GM23338 (cell line): Measurements from ENCODE around the gene CADPS2. TPM values are rescaled to one million over a fixed set of nuclear protein-coding genes. Genes with fewer than 3 reads are reported as not detected.

Experiments used
- ATAC-seq: fragments of 200-7000 bp; cut with Tn5 transposase; 3 replicates; pipeline ENCODE4 v1.9.1; 2020
- DNase-seq: peaks from one replicate; pipeline ENCODE4 v3.0.0-alpha.2; 2015; ENCODE audit warnings: low spot score
- H2AFZ ChIP-seq: fragments of 200-600 bp; sonication (generic); 2 replicates; pipeline ENCODE4 v1.8.0; 2016; ENCODE audit warnings: antibody characterized with exemption, mild to moderate bottlenecking, moderate library complexity
- H3F3A ChIP-seq: fragments of 200-600 bp; sonication (generic); replicated peaks from 2 replicates; pipeline ENCODE4 v1.8.0; 2017; ENCODE audit warnings: antibody characterized with exemption, mixed run types, low read depth
- H3K27ac ChIP-seq: fragments of 200-600 bp; sonication (generic); 2 replicates; pipeline ENCODE4 v1.6.1; 2016; ENCODE audit warnings: low read depth
- H3K27me3 ChIP-seq: fragments of 200-600 bp; sonication (generic); 2 replicates; pipeline ENCODE4 v1.8.0; 2016; ENCODE audit warnings: mild to moderate bottlenecking, mixed run types, moderate library complexity; ENCODE audit not compliant: insufficient read depth
- H3K36me3 ChIP-seq: fragments of 200-600 bp; sonication (generic); 2 replicates; pipeline ENCODE4 v1.8.0; 2016; ENCODE audit warnings: mild to moderate bottlenecking; ENCODE audit not compliant: insufficient read depth
- H3K4me1 ChIP-seq: fragments of 200-600 bp; sonication (generic); 2 replicates; pipeline ENCODE4 v1.8.0; 2016; ENCODE audit warnings: mild to moderate bottlenecking, moderate library complexity; ENCODE audit not compliant: insufficient read depth
- H3K4me2 ChIP-seq: fragments of 200-600 bp; sonication (generic); 2 replicates; pipeline ENCODE4 v1.7.1; 2017; ENCODE audit warnings: mixed run types
- H3K4me3 ChIP-seq: fragments of 200-600 bp; sonication (generic); 2 replicates; pipeline ENCODE4 v1.6.1; 2016; ENCODE audit warnings: mixed run types
- H3K79me2 ChIP-seq: fragments of 200-600 bp; sonication (generic); replicated peaks from 2 replicates; pipeline ENCODE4 v1.8.0; 2017; ENCODE audit warnings: mild to moderate bottlenecking; ENCODE audit not compliant: insufficient read depth
- H3K9me2 ChIP-seq: fragments of 200-600 bp; sonication (generic); 2 replicates; pipeline ENCODE4 v1.8.0; 2017; ENCODE audit not compliant: insufficient read depth
- H4K20me1 ChIP-seq: fragments of 200-600 bp; sonication (generic); replicated peaks from 2 replicates; pipeline ENCODE4 v1.8.0; 2017; ENCODE audit warnings: mild to moderate bottlenecking; ENCODE audit not compliant: insufficient read depth
- H3K27ac Mint-ChIP-seq: 2 replicates; pipeline ENCODE4 v1.8.0; 2020; ENCODE audit warnings: inconsistent platforms, mild to moderate bottlenecking, moderate library complexity, mixed read lengths
- H3K27me3 Mint-ChIP-seq: 3 replicates; pipeline ENCODE4 v1.8.0; 2022; ENCODE audit warnings: low read depth, mild to moderate bottlenecking, moderate library complexity, mixed read lengths, inconsistent platforms; ENCODE audit not compliant: insufficient read depth, poor library complexity
- H3K36me3 Mint-ChIP-seq: 3 replicates; pipeline ENCODE4 v1.8.0; 2021; ENCODE audit warnings: low read depth, mild to moderate bottlenecking, inconsistent platforms, moderate library complexity, mixed read lengths
- H3K4me1 Mint-ChIP-seq: 3 replicates; pipeline ENCODE4 v1.8.0; 2020; ENCODE audit warnings: mild to moderate bottlenecking, inconsistent platforms, mixed read lengths
- H3K4me3 Mint-ChIP-seq: 3 replicates; pipeline ENCODE4 v1.8.0; 2021; ENCODE audit warnings: moderate library complexity, mild to moderate bottlenecking, inconsistent platforms, mixed read lengths
- H3K9me3 Mint-ChIP-seq: 3 replicates; pipeline ENCODE4 v1.8.0; 2020; ENCODE audit warnings: moderate library complexity, mild to moderate bottlenecking, inconsistent platforms, mixed read lengths
- JUNB ChIP-seq: IDR thresholded peaks from one replicate; pipeline ENCODE4 v1.6.1; 2016; ENCODE audit warnings: antibody characterized with exemption; ENCODE audit not compliant: unreplicated experiment
- POLR2AphosphoS5 ChIP-seq: IDR thresholded peaks from 2 replicates; pipeline ENCODE4 v1.6.1; 2016; ENCODE audit warnings: antibody characterized with exemption, low read depth
- REST ChIP-seq: IDR thresholded peaks from one replicate; pipeline ENCODE4 v1.6.1; 2018; ENCODE audit warnings: antibody characterized with exemption; ENCODE audit not compliant: unreplicated experiment
- STAT1 ChIP-seq: IDR thresholded peaks from one replicate; pipeline ENCODE4 v1.6.1; 2016; ENCODE audit warnings: antibody characterized with exemption; ENCODE audit not compliant: unreplicated experiment
- polyA plus RNA-seq: library from polyadenylated mRNA; unstranded; fragments of >200 nt; fragmentation: Nextera tagmentation; extraction: Ambion mirVana; gene quantifications from 2 replicates; pipeline ENCODE4 v1.2.1, GENCODE V29; 2016
- total RNA-seq: library from RNA; depleted of rRNA; stranded (reverse); fragments of >200 nt; shearing (Covaris generic); gene quantifications from 2 replicates; pipeline ENCODE4 v1.2.3, GENCODE V29; 2014
- TF ChIP-seq, protein P1 (sequence below), 2 experiments: fragments of 200-600 bp in 1 of 2; sonication (generic) in 1 of 2; conservative IDR thresholded peaks; 2 replicates each; pipeline versions ENCODE4 v1.5.1 to v1.6.1; 2016 to 2017; ENCODE audit warnings: antibody characterized with exemption in 2 of 2, low read depth in 2 of 2, mild to moderate bottlenecking in 2 of 2, moderate library complexity in 1 of 2
- TF ChIP-seq, protein P2 (sequence below): IDR thresholded peaks from 2 replicates; pipeline ENCODE4 v1.6.1; 2016; ENCODE audit warnings: antibody characterized with exemption

Gene CADPS2
- total and polyA plus RNA-seq, 2 experiments from 2014 or later, result 16.3 to 36.9 TPM

DNA sequence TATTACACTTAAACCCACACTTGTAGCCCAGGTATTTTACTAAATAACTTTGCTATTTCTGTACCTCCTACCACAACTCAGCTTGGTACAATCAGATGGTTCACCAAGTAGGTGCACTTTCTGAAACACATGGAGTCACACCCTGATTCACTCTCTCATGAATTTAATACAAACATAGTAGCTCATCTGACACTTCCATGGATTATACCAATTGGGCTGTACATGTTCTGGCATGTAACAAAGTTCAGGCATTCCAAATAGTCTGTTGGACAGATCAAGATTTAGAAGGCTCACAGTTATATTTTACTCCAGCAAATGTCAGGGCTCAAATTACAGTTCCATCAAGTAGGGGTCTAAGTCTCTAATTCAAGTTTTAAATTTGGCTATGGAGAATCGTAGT, 121.4 kb downstream of the CADPS2 start:
- Histone ChIP-seq H3K4me3 (no peak overlapping the region), H3K4me2 (no peak overlapping the region), H3K36me3 (no peaks in the 10 kb centered on the region), H3K27me3 (no peaks in the 10 kb centered on the region), H3K27ac (no peak overlapping the region), H3K79me2 (no peaks in the 10 kb centered on the region; the same call in 1 of the 2 replicates), H3K9me2 (no peaks in the 10 kb centered on the region), H3F3A (no peaks in the 10 kb centered on the region), H2AFZ (no peak overlapping the region), H4K20me1 (no peaks in the 10 kb centered on the region), H3K4me1 (peaks cover 10% of the 10 kb centered on the region; the same call in 1 of the 2 replicates)
- DNase-seq (no peak), ATAC-seq (no peak)
- Mint-ChIP-seq H3K4me1 (peaks cover 34% of the 10 kb centered on the region), H3K27me3 (no peaks in the 10 kb centered on the region), H3K27ac (no peak overlapping the region), H3K36me3 (no peaks in the 10 kb centered on the region), H3K9me3 (no peaks in the 10 kb centered on the region), H3K4me3 (no peak overlapping the region)
- no peak for TF ChIP-seq JUNB
- no peak for TF ChIP-seq STAT1

- H3K27ac Mint-ChIP-seq, result no peak overlapping the region
- H3K9me3 Mint-ChIP-seq, result no peaks in the 10 kb centered on the region
- H3K36me3 Mint-ChIP-seq, result no peaks in the 10 kb centered on the region
- no peaks in the 10 kb centered on the region; the same call in 1 of the 2 replicates for H3K79me2 ChIP-seq
- H3K9me2 ChIP-seq, result no peaks in the 10 kb centered on the region
- TF ChIP-seq, protein P1, sequence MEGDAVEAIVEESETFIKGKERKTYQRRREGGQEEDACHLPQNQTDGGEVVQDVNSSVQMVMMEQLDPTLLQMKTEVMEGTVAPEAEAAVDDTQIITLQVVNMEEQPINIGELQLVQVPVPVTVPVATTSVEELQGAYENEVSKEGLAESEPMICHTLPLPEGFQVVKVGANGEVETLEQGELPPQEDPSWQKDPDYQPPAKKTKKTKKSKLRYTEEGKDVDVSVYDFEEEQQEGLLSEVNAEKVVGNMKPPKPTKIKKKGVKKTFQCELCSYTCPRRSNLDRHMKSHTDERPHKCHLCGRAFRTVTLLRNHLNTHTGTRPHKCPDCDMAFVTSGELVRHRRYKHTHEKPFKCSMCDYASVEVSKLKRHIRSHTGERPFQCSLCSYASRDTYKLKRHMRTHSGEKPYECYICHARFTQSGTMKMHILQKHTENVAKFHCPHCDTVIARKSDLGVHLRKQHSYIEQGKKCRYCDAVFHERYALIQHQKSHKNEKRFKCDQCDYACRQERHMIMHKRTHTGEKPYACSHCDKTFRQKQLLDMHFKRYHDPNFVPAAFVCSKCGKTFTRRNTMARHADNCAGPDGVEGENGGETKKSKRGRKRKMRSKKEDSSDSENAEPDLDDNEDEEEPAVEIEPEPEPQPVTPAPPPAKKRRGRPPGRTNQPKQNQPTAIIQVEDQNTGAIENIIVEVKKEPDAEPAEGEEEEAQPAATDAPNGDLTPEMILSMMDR (conservative IDR thresholded peaks at IDR 0.05; ENCODE audit: low read depth in 2 of 2), result no peak
- no peak for TF ChIP-seq JUNB
- TF ChIP-seq, protein P2, sequence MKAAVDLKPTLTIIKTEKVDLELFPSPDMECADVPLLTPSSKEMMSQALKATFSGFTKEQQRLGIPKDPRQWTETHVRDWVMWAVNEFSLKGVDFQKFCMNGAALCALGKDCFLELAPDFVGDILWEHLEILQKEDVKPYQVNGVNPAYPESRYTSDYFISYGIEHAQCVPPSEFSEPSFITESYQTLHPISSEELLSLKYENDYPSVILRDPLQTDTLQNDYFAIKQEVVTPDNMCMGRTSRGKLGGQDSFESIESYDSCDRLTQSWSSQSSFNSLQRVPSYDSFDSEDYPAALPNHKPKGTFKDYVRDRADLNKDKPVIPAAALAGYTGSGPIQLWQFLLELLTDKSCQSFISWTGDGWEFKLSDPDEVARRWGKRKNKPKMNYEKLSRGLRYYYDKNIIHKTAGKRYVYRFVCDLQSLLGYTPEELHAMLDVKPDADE, result no peak
- no peak for TF ChIP-seq REST
- no peak for TF ChIP-seq POLR2AphosphoS5
- no peak for TF ChIP-seq STAT1
- no peaks in the 10 kb centered on the region for H3K27me3 ChIP-seq
- ATAC-seq (no peak), DNase-seq (no peak)
- no peak overlapping the region for H2AFZ ChIP-seq
- H3K4me3 ChIP-seq, result no peak overlapping the region
- H3K4me2 ChIP-seq, result no peak overlapping the region
- H3K36me3 ChIP-seq, result no peaks in the 10 kb centered on the region
- no peaks in the 10 kb centered on the region for H4K20me1 ChIP-seq
- no peaks in the 10 kb centered on the region for H3F3A ChIP-seq
- peaks cover 12% of the 10 kb centered on the region; the same call in 1 of the 2 replicates for H3K4me1 ChIP-seq
- H3K27me3 Mint-ChIP-seq, result no peaks in the 10 kb centered on the region
- H3K4me3 Mint-ChIP-seq, result no peak overlapping the region
- peaks cover 30% of the 10 kb centered on the region for H3K4me1 Mint-ChIP-seq
- H3K27ac ChIP-seq, result no peak overlapping the region
Observed at GRCh38 chr7:122764020-122764419, 122.2 kb downstream of the CADPS2 start.
